IMR-90 (cell line): ENCODE results near the gene NEIL3. TPM values are rescaled to one million over a fixed set of nuclear protein-coding genes. Genes with fewer than 3 reads are reported as not detected.

Experiments used
- ATAC-seq: fragments of 200-7000 bp; cut with Tn5 transposase; 2 replicates; pipeline ENCODE4 v1.9.1; 2020; ENCODE audit warnings: low read depth, mild to moderate bottlenecking, moderate library complexity
- BruUV-seq: library from RNA; stranded (reverse); fragments of 400-500 nt; replicated peaks from 2 replicates; lab custom pipeline; 2021; lab: Mats Ljungman, UMichigan
- CTCF ChIA-PET: fragments of 300-600 bp; formaldehyde crosslinking; extraction: SDS; loops from one replicate; lab custom pipeline; 2021; ENCODE audit warnings: antibody characterized with exemption; lab: Yijun Ruan, JAX
- POLR2A ChIA-PET: fragments of 300-600 bp; sonication (Branson Sonifier 250); formaldehyde crosslinking; loops from one replicate; lab custom pipeline; 2022; ENCODE audit warnings: antibody characterized with exemption; ENCODE audit not compliant: unreplicated experiment; lab: Charles Lee
- DNase-seq: peaks from one replicate; pipeline ENCODE4 v3.0.0; 2013
- H2AFZ ChIP-seq: replicated peaks from 2 replicates; pipeline ENCODE3; 2013; ENCODE audit warnings: low read length, mild to moderate bottlenecking; ENCODE audit not compliant: poor library complexity
- H2AK5ac ChIP-seq: 2 replicates; pipeline ENCODE4 v1.6.1; 2013; ENCODE audit warnings: low read depth, low read length, inconsistent platforms
- H2AK9ac ChIP-seq: replicated peaks from 2 replicates; pipeline ENCODE3; 2013; ENCODE audit warnings: mild to moderate bottlenecking, low read depth, low read length, moderate library complexity; ENCODE audit not compliant: poor library complexity
- H2BK120ac ChIP-seq: 2 replicates; pipeline ENCODE4 v1.6.1; 2013; ENCODE audit warnings: low read depth, low read length, inconsistent platforms
- H2BK15ac ChIP-seq: 3 replicates; pipeline ENCODE4 v1.6.1; 2013; ENCODE audit warnings: low read depth, low read length, inconsistent platforms
- H2BK20ac ChIP-seq: 2 replicates; pipeline ENCODE4 v1.6.1; 2013; ENCODE audit warnings: low read depth, mild to moderate bottlenecking, inconsistent platforms, low read length, moderate library complexity
- H2BK5ac ChIP-seq: 2 replicates; pipeline ENCODE4 v1.6.1; 2013; ENCODE audit warnings: mild to moderate bottlenecking, low read depth, low read length, inconsistent platforms; ENCODE audit not compliant: poor library complexity, severe bottlenecking
- H3K14ac ChIP-seq: replicated peaks from 2 replicates; pipeline ENCODE4 v1.6.1; 2013; ENCODE audit warnings: low read depth, low read length, inconsistent platforms
- H3K18ac ChIP-seq: 2 replicates; pipeline ENCODE4 v1.6.1; 2013; ENCODE audit warnings: low read depth, low read length, control low read depth
- H3K23ac ChIP-seq: 2 replicates; pipeline ENCODE4 v1.6.1; 2013; ENCODE audit warnings: low read depth, low read length, inconsistent platforms
- H3K27ac ChIP-seq: 2 replicates; pipeline ENCODE4 v1.5.1; 2013; ENCODE audit warnings: mild to moderate bottlenecking, control low read depth, low read length; ENCODE audit not compliant: insufficient read depth
- H3K27me3 ChIP-seq: 2 replicates; pipeline ENCODE4 v1.6.1; 2013; ENCODE audit warnings: low read length; ENCODE audit not compliant: control insufficient read depth, insufficient read depth
- H3K36me3 ChIP-seq: 2 replicates; pipeline ENCODE4 v1.6.1; 2013; ENCODE audit warnings: low read length, mixed read lengths; ENCODE audit not compliant: control insufficient read depth, insufficient read depth
- H3K4ac ChIP-seq: 2 replicates; pipeline ENCODE4 v1.6.1; 2013; ENCODE audit warnings: low read depth, low read length, inconsistent platforms
- H3K4me1 ChIP-seq: 2 replicates; pipeline ENCODE4 v1.6.1; 2013; ENCODE audit warnings: low read length, mixed read lengths; ENCODE audit not compliant: control insufficient read depth, insufficient read depth
- H3K4me2 ChIP-seq: 2 replicates; pipeline ENCODE4 v1.6.1; 2013; ENCODE audit warnings: low read depth, mild to moderate bottlenecking, control low read depth, low read length, moderate library complexity
- H3K4me3 ChIP-seq: 2 replicates; pipeline ENCODE4 v1.5.1; 2013; ENCODE audit warnings: low read depth, mild to moderate bottlenecking, control low read depth, low read length, moderate library complexity; ENCODE audit not compliant: insufficient read depth
- H3K56ac ChIP-seq: 2 replicates; pipeline ENCODE4 v1.6.1; 2013; ENCODE audit warnings: low read length, inconsistent platforms; ENCODE audit not compliant: insufficient read depth; ENCODE audit errors: extremely low read depth
- H3K79me1 ChIP-seq, 2 experiments: 2 replicates each; pipeline ENCODE4 v1.6.1; 2013; ENCODE audit warnings: low read length in 2 of 2, inconsistent platforms in 1 of 2, low read depth in 1 of 2
- H3K9ac ChIP-seq: 2 replicates; pipeline ENCODE4 v1.6.1; 2013; ENCODE audit warnings: low read depth, low read length, control low read depth
- H3K9me1 ChIP-seq: 2 replicates; pipeline ENCODE4 v1.6.1; 2013; ENCODE audit warnings: low read length, inconsistent platforms; ENCODE audit not compliant: insufficient read depth
- H3K9me3 ChIP-seq: 2 replicates; pipeline ENCODE4 v1.6.1; 2013; ENCODE audit warnings: low read length; ENCODE audit not compliant: control insufficient read depth, insufficient read depth
- H4K20me1 ChIP-seq: 2 replicates; pipeline ENCODE4 v1.6.1; 2013; ENCODE audit warnings: low read length, inconsistent platforms; ENCODE audit not compliant: insufficient read depth
- H4K5ac ChIP-seq: 2 replicates; pipeline ENCODE4 v1.6.1; 2013; ENCODE audit warnings: mild to moderate bottlenecking, low read depth, low read length, control low read depth
- H4K8ac ChIP-seq, 2 experiments: 2 replicates each; pipeline ENCODE4 v1.6.1; 2013; ENCODE audit warnings: low read depth in 2 of 2, low read length in 2 of 2, control low read depth in 1 of 2, inconsistent platforms in 1 of 2
- H4K91ac ChIP-seq: 2 replicates; pipeline ENCODE4 v1.6.1; 2013; ENCODE audit warnings: low read depth, low read length, inconsistent platforms; ENCODE audit not compliant: insufficient read depth
- BHLHE40 ChIP-seq: fragments of 150-350 bp; IDR thresholded peaks from 2 replicates; pipeline ENCODE4 v1.6.1; 2016; ENCODE audit warnings: mild to moderate bottlenecking, low read depth, low read length
- CTCF ChIP-seq: conservative IDR thresholded peaks from 2 replicates; pipeline ENCODE4 v1.5.1; 2012; ENCODE audit warnings: mild to moderate bottlenecking, low read depth, low read length, improper control_type of control experiment
- FOS ChIP-seq: fragments of 150-350 bp; IDR thresholded peaks from 2 replicates; pipeline ENCODE4 v1.6.1; 2016; ENCODE audit warnings: low read depth, low read length
- MAFK ChIP-seq: IDR thresholded peaks from 2 replicates; pipeline ENCODE4 v1.6.1; 2012; ENCODE audit warnings: low read depth, low read length, improper control_type of control experiment
- MAZ ChIP-seq: IDR thresholded peaks from 2 replicates; pipeline ENCODE4 v1.6.1; 2012; ENCODE audit warnings: low read depth, mild to moderate bottlenecking, low read length, improper control_type of control experiment, moderate library complexity, borderline replicate concordance
- MXI1 ChIP-seq: IDR thresholded peaks from 2 replicates; pipeline ENCODE4 v1.6.1; 2012; ENCODE audit warnings: low read depth, mild to moderate bottlenecking, low read length, moderate library complexity, borderline replicate concordance
- NFE2L2 ChIP-seq: fragments of 150-350 bp; IDR thresholded peaks from 2 replicates; pipeline ENCODE4 v1.6.1; 2016; ENCODE audit warnings: low read depth, mild to moderate bottlenecking, low read length
- RAD21 ChIP-seq: IDR thresholded peaks from 2 replicates; pipeline ENCODE4 v1.6.1; 2012; ENCODE audit warnings: low read length, improper control_type of control experiment
- RCOR1 ChIP-seq: IDR thresholded peaks from 2 replicates; pipeline ENCODE4 v1.6.1; 2012; ENCODE audit warnings: mild to moderate bottlenecking, low read length, improper control_type of control experiment; ENCODE audit not compliant: insufficient replicate concordance
- USF2 ChIP-seq: fragments of 150-350 bp; IDR thresholded peaks from 2 replicates; pipeline ENCODE4 v1.6.1; 2017; ENCODE audit warnings: mild to moderate bottlenecking, antibody characterized with exemption, low read length, low read depth
- WGBS, 2 experiments: methylation state at CpG; one replicate each; pipeline versions ENCODE4 v1.1.5 to v1.1.7; 2013; ENCODE audit warnings: missing lambda C conversion rate in 2 of 2; ENCODE audit not compliant: insufficient read length in 1 of 2; ENCODE audit errors: extremely low coverage in 2 of 2; 5-methylcytosine and 5-hydroxymethylcytosine counted together
- dilution Hi-C: fragments of 300-500 bp; cut with HindIII; formaldehyde crosslinking; loops from one replicate; pipeline ENCODE4 v1.14.3; 2018; ENCODE audit warnings: low sequenced_read_pairs; ENCODE audit not compliant: unreplicated experiment
- in situ Hi-C: fragments of 300-500 bp; cut with MboI; formaldehyde crosslinking; loops from 3 replicates; pipeline ENCODE4 v1.14.3; 2019; ENCODE audit warnings: low sequenced_read_pairs, inconsistent platforms, mixed read lengths
- intact Hi-C: fragments of 100-400 bp; cut with micrococcal nuclease; formaldehyde crosslinking; loops from 2 replicates; pipeline ENCODE4 v1.10.0; 2022
- polyA plus RNA-seq, 3 experiments: library from polyadenylated mRNA; depleted of rRNA; stranded (reverse); fragments of >200 nt; gene quantifications; 2 replicates each; pipeline ENCODE4 v1.2.3, GENCODE V29; 2012; ENCODE audit warnings: low replicate concordance in 1 of 3
- total RNA-seq: library from RNA; depleted of rRNA; stranded (reverse); fragments of >200 nt; gene quantifications from 2 replicates; pipeline ENCODE4 v1.2.3, GENCODE V29; 2012

NEIL3 gene
- total and polyA plus RNA-seq, 2 of the 4 experiments (the other 2 are of a cell fraction), result 4.4 to 7.9 TPM

GRCh38 chr4:177271091-177271490 is 38.6 kb upstream of the NEIL3 start:
- Histone ChIP-seq H3K4me3 (no peak overlapping the region), H3K9me3 (no peaks in the 10 kb centered on the region), H3K4me1 (no peaks in the 10 kb centered on the region), H4K20me1 (no peaks in the 10 kb centered on the region), H3K18ac (no peak overlapping the region), H3K27ac (no peak overlapping the region), H3K79me1 (no peaks in the 10 kb centered on the region), H3K36me3 (no peaks in the 10 kb centered on the region), H2AFZ (no peak overlapping the region), H3K27me3 (no peaks in the 10 kb centered on the region), H3K4ac (no peak overlapping the region), H3K9me1 (no peaks in the 10 kb centered on the region), H3K56ac (no peak overlapping the region), H3K9ac (no peak overlapping the region), H2BK20ac (no peak overlapping the region), H2BK15ac (no peak overlapping the region), H2AK5ac (no peak overlapping the region), H4K8ac (no peak overlapping the region), H4K91ac (no peak overlapping the region), H4K5ac (no peak overlapping the region), H3K4me2 (no peak overlapping the region), H2BK5ac (no peak overlapping the region), H3K23ac (no peak overlapping the region), H2BK120ac (no peak overlapping the region), H2AK9ac (no peak overlapping the region), H3K14ac (no peak overlapping the region)
- DNase-seq (no peak), ATAC-seq (no peak)
- in situ Hi-C loops (no loop called here), intact Hi-C loops (no loop called here), dilution Hi-C loops (no loop called here)
- TF ChIP-seq MAFK (no peak), BHLHE40 (no peak), NFE2L2 (no peak), FOS (no peak), MXI1 (no peak), USF2 (no peak), CTCF (no peak), RAD21 (no peak), MAZ (no peak), RCOR1 (no peak)
- WGBS, 2 experiments, result no CpG with 5 or more reads among the region's 1 CpG
- POLR2A ChIA-PET, result no interaction called here
- CTCF ChIA-PET, result no interaction called here
- no TSS peak for BruUV-seq
